B cell (primary cell): ENCODE results near the gene CYP27A1.

Source experiments
- EZH2 ChIP-seq: IDR thresholded peaks from 2 replicates; pipeline ENCODE4 v1.6.1; 2012; ENCODE audit warnings: borderline replicate concordance, low read depth, mild to moderate bottlenecking, moderate library complexity, low read length; ENCODE audit not compliant: insufficient read depth, poor library complexity, severe bottlenecking
- TF ChIP-seq, protein P1 (sequence below): fragments of 200-600 bp; IDR thresholded peaks from one replicate; pipeline ENCODE4 v1.8.0; 2022; ENCODE audit warnings: antibody characterized with exemption, mild to moderate bottlenecking

DNA sequence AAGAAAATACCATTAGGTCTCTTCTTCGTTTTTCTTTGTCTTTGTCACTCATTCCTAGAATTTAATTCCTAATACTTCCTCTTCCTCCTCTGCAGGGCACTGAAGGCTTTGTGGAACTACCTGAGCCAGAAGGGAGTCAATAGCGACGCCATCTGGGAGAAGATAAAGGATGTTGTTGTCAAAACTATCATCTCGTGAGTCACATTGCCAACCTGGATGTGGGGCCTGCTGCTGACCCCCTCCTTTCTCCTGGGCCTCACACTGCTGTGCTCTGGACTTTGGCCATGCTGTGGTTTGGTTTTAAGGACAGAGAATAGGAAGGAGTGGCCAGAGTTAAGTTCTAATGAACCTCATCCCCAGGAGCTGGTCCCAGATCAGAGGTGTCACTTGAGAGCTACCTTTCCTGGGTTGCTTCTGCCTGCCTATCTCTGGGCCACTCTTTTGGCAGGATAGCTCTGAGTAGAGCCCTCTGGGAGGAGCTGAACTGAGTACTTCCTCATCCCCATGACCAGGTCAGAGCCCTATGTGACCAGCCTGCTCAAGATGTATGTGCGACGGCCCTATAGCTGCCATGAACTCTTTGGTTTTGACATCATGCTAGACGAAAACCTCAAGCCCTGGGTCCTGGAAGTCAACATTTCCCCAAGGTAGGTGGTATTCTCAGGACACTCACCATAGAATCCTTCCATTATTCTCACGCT, 33.1 kb upstream of the CYP27A1 start:
- TF ChIP-seq, protein P1, sequence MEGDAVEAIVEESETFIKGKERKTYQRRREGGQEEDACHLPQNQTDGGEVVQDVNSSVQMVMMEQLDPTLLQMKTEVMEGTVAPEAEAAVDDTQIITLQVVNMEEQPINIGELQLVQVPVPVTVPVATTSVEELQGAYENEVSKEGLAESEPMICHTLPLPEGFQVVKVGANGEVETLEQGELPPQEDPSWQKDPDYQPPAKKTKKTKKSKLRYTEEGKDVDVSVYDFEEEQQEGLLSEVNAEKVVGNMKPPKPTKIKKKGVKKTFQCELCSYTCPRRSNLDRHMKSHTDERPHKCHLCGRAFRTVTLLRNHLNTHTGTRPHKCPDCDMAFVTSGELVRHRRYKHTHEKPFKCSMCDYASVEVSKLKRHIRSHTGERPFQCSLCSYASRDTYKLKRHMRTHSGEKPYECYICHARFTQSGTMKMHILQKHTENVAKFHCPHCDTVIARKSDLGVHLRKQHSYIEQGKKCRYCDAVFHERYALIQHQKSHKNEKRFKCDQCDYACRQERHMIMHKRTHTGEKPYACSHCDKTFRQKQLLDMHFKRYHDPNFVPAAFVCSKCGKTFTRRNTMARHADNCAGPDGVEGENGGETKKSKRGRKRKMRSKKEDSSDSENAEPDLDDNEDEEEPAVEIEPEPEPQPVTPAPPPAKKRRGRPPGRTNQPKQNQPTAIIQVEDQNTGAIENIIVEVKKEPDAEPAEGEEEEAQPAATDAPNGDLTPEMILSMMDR, result no peak
- TF ChIP-seq EZH2, result no peak
